ENCODE results near the gene NLRP1. TPM values are rescaled to one million over a fixed set of nuclear protein-coding genes. Genes with fewer than 3 reads are reported as not detected.

The NLRP1 gene
- total and polyA plus RNA-seq, 10 of the 15 experiments (the other 5 are each of a cell fraction or from before 2014, with no cell fraction given): 2.8 to 21.8 (median 11.9) TPM

DNA sequence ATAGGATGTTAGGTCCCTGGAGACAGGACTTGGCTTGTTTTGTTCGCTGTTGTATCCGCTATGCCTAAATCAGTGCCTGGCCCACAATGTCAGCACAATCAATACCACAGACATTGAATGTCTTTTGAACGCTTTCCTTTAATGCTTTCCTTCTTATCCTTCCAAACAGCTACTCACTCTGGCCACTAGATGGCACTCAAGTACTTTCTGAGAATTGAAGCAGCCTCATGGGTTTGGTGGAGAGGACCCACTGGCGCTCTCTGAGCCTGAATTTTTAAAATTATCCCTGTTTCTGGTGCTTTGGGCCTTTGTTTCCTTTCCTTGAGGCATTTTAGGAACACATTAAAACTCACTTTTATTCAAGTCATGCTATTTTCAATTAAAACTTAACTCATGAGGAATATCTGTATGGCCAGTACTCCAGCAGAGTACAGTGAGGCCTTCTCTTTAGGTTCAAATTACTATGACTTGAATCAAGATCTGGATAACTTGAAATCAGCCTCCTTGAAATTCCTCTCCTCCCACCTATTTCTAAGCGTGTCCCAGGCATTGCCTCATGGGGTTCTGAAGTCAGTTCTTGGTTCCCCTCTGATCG, 3.2 kb upstream of the NLRP1 start:
- POLR2A ChIA-PET: no interaction called here
- CTCF ChIA-PET: interaction anchor here (0.5 to 2.2 kb wide), 13 partner anchors 22 to 855 kb away, joined by 3 to 50 read pairs (median 4); partner anchors contain the start of gene AIPL1
- intact Hi-C loops (cut with micrococcal nuclease; ENCODE audit: unreplicated experiment): loop anchor here (1.0 to 5.0 kb wide), 3 partner anchors 120 to 850 kb away; partner anchors contain the start of gene AIPL1
- no peaks in the 10 kb centered on the region for H3K9me3 ChIP-seq (replicated peaks; ENCODE audit: control insufficient read depth, insufficient read depth, low read length)
- ATAC-seq: peak; percentile 38
- H3K27me3 ChIP-seq (replicated peaks in 1 of 2; ENCODE audit: control insufficient read depth in 2 of 2, insufficient read depth in 2 of 2, low read length in 1 of 2): no peaks in the 10 kb centered on the region
- no peak overlapping the region for H3K4me3 ChIP-seq
- no peaks in the 10 kb centered on the region for H3K36me3 ChIP-seq (ENCODE audit: control insufficient read depth in 2 of 2, insufficient read depth in 2 of 2, low read length in 1 of 2)
- H3K79me2 ChIP-seq (ENCODE audit: control insufficient read depth, insufficient read depth, low read length): peaks cover 6% of the 10 kb centered on the region
- H3K4me2 ChIP-seq (ENCODE audit: control insufficient read depth, insufficient read depth): no peak overlapping the region
- H3K9ac ChIP-seq (ENCODE audit: control insufficient read depth, insufficient read depth, low read length): no peak overlapping the region
- RAD21 ChIA-PET (ENCODE audit: unreplicated experiment): interaction anchor here (0.7 to 1.6 kb wide), 4 partner anchors 119 to 837 kb away, joined by 3 to 12 read pairs (median 4); no protein-coding TSS in a partner anchor
- DNase-seq (ENCODE audit: low read depth, low spot score): no peak
- peaks cover 27% of the 10 kb centered on the region for H3K4me1 ChIP-seq (ENCODE audit: control insufficient read depth, insufficient read depth, low read length)
- no TSS peak for BruUV-seq (replicated peaks)
- TF ChIP-seq MXI1 (IDR thresholded peaks at IDR 0.05; ENCODE audit: low read depth, low read length): 0 out of 2 replicates have a peak, but pooled peaks have one; percentile 43
- TF ChIP-seq TBL1XR1 (IDR thresholded peaks at IDR 0.05; ENCODE audit: low read depth, low read length): no peak
- TF ChIP-seq BHLHE40 (IDR thresholded peaks at IDR 0.05; ENCODE audit: borderline replicate concordance in 1 of 2, low read depth in 2 of 2, low read length in 1 of 2): 0 out of 4 replicates have a peak, but pooled peaks of 1 of the 2 experiments have one; percentile 36
- TF ChIP-seq ESRRA (IDR thresholded peaks at IDR 0.05; ENCODE audit: low read length): no peak
- TF ChIP-seq, protein P1, sequence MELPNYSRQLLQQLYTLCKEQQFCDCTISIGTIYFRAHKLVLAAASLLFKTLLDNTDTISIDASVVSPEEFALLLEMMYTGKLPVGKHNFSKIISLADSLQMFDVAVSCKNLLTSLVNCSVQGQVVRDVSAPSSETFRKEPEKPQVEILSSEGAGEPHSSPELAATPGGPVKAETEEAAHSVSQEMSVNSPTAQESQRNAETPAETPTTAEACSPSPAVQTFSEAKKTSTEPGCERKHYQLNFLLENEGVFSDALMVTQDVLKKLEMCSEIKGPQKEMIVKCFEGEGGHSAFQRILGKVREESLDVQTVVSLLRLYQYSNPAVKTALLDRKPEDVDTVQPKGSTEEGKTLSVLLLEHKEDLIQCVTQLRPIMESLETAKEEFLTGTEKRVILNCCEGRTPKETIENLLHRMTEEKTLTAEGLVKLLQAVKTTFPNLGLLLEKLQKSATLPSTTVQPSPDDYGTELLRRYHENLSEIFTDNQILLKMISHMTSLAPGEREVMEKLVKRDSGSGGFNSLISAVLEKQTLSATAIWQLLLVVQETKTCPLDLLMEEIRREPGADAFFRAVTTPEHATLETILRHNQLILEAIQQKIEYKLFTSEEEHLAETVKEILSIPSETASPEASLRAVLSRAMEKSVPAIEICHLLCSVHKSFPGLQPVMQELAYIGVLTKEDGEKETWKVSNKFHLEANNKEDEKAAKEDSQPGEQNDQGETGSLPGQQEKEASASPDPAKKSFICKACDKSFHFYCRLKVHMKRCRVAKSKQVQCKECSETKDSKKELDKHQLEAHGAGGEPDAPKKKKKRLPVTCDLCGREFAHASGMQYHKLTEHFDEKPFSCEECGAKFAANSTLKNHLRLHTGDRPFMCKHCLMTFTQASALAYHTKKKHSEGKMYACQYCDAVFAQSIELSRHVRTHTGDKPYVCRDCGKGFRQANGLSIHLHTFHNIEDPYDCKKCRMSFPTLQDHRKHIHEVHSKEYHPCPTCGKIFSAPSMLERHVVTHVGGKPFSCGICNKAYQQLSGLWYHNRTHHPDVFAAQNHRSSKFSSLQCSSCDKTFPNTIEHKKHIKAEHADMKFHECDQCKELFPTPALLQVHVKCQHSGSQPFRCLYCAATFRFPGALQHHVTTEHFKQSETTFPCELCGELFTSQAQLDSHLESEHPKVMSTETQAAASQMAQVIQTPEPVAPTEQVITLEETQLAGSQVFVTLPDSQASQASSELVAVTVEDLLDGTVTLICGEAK (IDR thresholded peaks at IDR 0.05; ENCODE audit: borderline replicate concordance): no peak
- peak; percentile 97 for TF ChIP-seq RAD21 (IDR thresholded peaks at IDR 0.05; ENCODE audit: insufficient read depth, low read depth, low read length)
- TF ChIP-seq SMAD5 (IDR thresholded peaks at IDR 0.05; ENCODE audit: low read depth): no peak
- TF ChIP-seq POLR2AphosphoS5 (IDR thresholded peaks at IDR 0.05; ENCODE audit: low read length): no peak
- no peak for TF ChIP-seq PAX8 (IDR thresholded peaks at IDR 0.05)
- TF ChIP-seq MTA2 (IDR thresholded peaks at IDR 0.05; ENCODE audit: low read depth): no peak
- no peak for TF ChIP-seq SMARCA5 (IDR thresholded peaks at IDR 0.05)
- no peak for TF ChIP-seq ZNF274 (IDR thresholded peaks at IDR 0.05; ENCODE audit: insufficient read depth, insufficient read length)
- no peak for TF ChIP-seq CREM (IDR thresholded peaks at IDR 0.05; ENCODE audit: low read depth)
- peak; percentile 86 for TF ChIP-seq SMC3 (IDR thresholded peaks at IDR 0.05; ENCODE audit: borderline replicate concordance, low read length)
- TF ChIP-seq, protein P2, sequence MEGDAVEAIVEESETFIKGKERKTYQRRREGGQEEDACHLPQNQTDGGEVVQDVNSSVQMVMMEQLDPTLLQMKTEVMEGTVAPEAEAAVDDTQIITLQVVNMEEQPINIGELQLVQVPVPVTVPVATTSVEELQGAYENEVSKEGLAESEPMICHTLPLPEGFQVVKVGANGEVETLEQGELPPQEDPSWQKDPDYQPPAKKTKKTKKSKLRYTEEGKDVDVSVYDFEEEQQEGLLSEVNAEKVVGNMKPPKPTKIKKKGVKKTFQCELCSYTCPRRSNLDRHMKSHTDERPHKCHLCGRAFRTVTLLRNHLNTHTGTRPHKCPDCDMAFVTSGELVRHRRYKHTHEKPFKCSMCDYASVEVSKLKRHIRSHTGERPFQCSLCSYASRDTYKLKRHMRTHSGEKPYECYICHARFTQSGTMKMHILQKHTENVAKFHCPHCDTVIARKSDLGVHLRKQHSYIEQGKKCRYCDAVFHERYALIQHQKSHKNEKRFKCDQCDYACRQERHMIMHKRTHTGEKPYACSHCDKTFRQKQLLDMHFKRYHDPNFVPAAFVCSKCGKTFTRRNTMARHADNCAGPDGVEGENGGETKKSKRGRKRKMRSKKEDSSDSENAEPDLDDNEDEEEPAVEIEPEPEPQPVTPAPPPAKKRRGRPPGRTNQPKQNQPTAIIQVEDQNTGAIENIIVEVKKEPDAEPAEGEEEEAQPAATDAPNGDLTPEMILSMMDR (IDR thresholded peaks at IDR 0.05 in 2 of 3, conservative IDR thresholded peaks at IDR 0.05 in 1 of 3; ENCODE audit: control insufficient read depth in 2 of 3, extremely low read depth in 1 of 3, insufficient read depth in 1 of 3, low read depth in 3 of 3, low read length in 3 of 3): peak; percentile 80 to 86 (median 85); a peak in 5 of 6 replicates
- H4K20me1 ChIP-seq (ENCODE audit: control insufficient read depth, insufficient read depth): no peaks in the 10 kb centered on the region; the same call in 1 of the 2 replicates
- no peak overlapping the region for H3K27ac ChIP-seq (ENCODE audit: control insufficient read depth, insufficient read depth)
- in situ Hi-C loops (cut with MboI): loop anchor here (5.0 kb wide), 2 partner anchors 115 to 835 kb away; no protein-coding TSS in a partner anchor
- SMC1A ChIA-PET (ENCODE audit: uncharacterized antibody, unreplicated experiment): interaction anchor here (0.9 to 1.2 kb wide), 4 partner anchors 101 to 854 kb away, joined by 3 to 5 read pairs (median 4); no protein-coding TSS in a partner anchor
- WGBS (ENCODE audit: insufficient coverage, insufficient replicate concordance, low lambda C conversion rate, missing lambda C conversion rate): 22% methylated on average over 6 of the region's 6 CpGs
- peak; percentile 75 for FAIRE-seq
- H2AFZ ChIP-seq (ENCODE audit: control insufficient read depth, low read depth, low read length): no peak overlapping the region
